Central memory CD8-positive, alpha-beta T cell (primary cell): Measurements from ENCODE around the gene PRPF6.
A peak's percentile ranks its signal among the peaks of the same experiment; 100 is the strongest.

Experiments
- ATAC-seq: fragments of 150-1000 bp; cut with Tn5 transposase; replicated peaks from 2 replicates; pipeline ENCODE4 v1.10.0; 2022; ENCODE audit warnings: mild to moderate bottlenecking, moderate FRiP score, moderate number of reproducible peaks; ENCODE audit not compliant: poor library complexity, severe bottlenecking; ENCODE audit errors: extremely low read depth
- DNase-seq, 2 donors: peaks; one replicate each; pipeline ENCODE4 v3.0.0; 2021; ENCODE audit warnings: low spot score in 2 of 2
- H3K27ac Mint-ChIP-seq: one replicate; pipeline ENCODE4 v1.8.0; 2022; ENCODE audit warnings: low read depth, mild to moderate bottlenecking, moderate library complexity, mixed read lengths
- H3K27me3 Mint-ChIP-seq: one replicate; pipeline ENCODE4 v1.8.0; 2022; ENCODE audit warnings: mixed read lengths
- H3K36me3 Mint-ChIP-seq: one replicate; pipeline ENCODE4 v1.8.0; 2022; ENCODE audit warnings: mild to moderate bottlenecking, moderate library complexity, mixed read lengths; ENCODE audit not compliant: insufficient read depth
- H3K4me1 Mint-ChIP-seq: one replicate; pipeline ENCODE4 v1.8.0; 2022; ENCODE audit warnings: mixed read lengths
- H3K4me3 Mint-ChIP-seq: one replicate; pipeline ENCODE4 v1.8.0; 2022; ENCODE audit warnings: mild to moderate bottlenecking, moderate library complexity, mixed read lengths
- H3K9me3 Mint-ChIP-seq: one replicate; pipeline ENCODE4 v1.8.0; 2022; ENCODE audit warnings: mixed read lengths

The PRPF6 gene

GRCh38 chr20:63980806-63981728, at the start of gene PRPF6:
Gene PRPF6 (plus strand): TSS chr20:63981132. CDS start chr20:63981246, 114 bp downstream.
- H3K9me3 Mint-ChIP-seq, result no peaks in the 10 kb centered on the region
- H3K27ac Mint-ChIP-seq, result peak within 1 kb of the TSS; percentile 95
- H3K36me3 Mint-ChIP-seq, result peaks cover 65% of the 10 kb centered on the region
- peak; percentile 68 for ATAC-seq
- peak within 1 kb of the TSS; percentile 94 for H3K4me3 Mint-ChIP-seq
- peaks cover 66% of the 10 kb centered on the region for H3K4me1 Mint-ChIP-seq
- peak; percentile 82 to 90 for DNase-seq
- H3K27me3 Mint-ChIP-seq, result no peaks in the 10 kb centered on the region

- Mint-ChIP-seq H3K9me3 (no peaks in the 10 kb centered on the region), H3K27me3 (no peaks in the 10 kb centered on the region), H3K4me1 (peaks cover 12% of the 10 kb centered on the region), H3K4me3 (no peak overlapping the region), H3K27ac (no peak overlapping the region), H3K36me3 (peaks cover 44% of the 10 kb centered on the region)
- ATAC-seq (no peak), DNase-seq (no peak)
Measured at GRCh38 chr20:63931735-63932134, 49.2 kb upstream of the PRPF6 start.

- Mint-ChIP-seq H3K4me1 (peaks cover 8% of the 10 kb centered on the region), H3K27ac (no peak overlapping the region), H3K4me3 (no peak overlapping the region), H3K9me3 (no peaks in the 10 kb centered on the region), H3K27me3 (no peaks in the 10 kb centered on the region), H3K36me3 (peaks cover 41% of the 10 kb centered on the region)
- no peak for DNase-seq
- no peak for ATAC-seq
Measured at GRCh38 chr20:63932606-63933160, 48.2 kb upstream of the PRPF6 start.

GRCh38 chr20:63933646-63934045, 47.3 kb upstream of the PRPF6 start:
- ATAC-seq (no peak), DNase-seq (no peak)
- Mint-ChIP-seq H3K4me1 (peaks cover 8% of the 10 kb centered on the region), H3K9me3 (no peaks in the 10 kb centered on the region), H3K4me3 (no peak overlapping the region), H3K27me3 (no peaks in the 10 kb centered on the region), H3K36me3 (peaks cover 34% of the 10 kb centered on the region), H3K27ac (no peak overlapping the region)

- Mint-ChIP-seq H3K4me1 (peaks cover 8% of the 10 kb centered on the region), H3K36me3 (peaks cover 28% of the 10 kb centered on the region), H3K27me3 (no peaks in the 10 kb centered on the region), H3K27ac (no peak overlapping the region), H3K9me3 (no peaks in the 10 kb centered on the region), H3K4me3 (no peak overlapping the region)
- DNase-seq, result no peak
- ATAC-seq, result no peak
Measured at GRCh38 chr20:63934271-63935068, 46.5 kb upstream of the PRPF6 start.

GRCh38 chr20:63935447-63935846, 45.5 kb upstream of the PRPF6 start:
- Mint-ChIP-seq H3K4me3 (no peak overlapping the region), H3K4me1 (peaks cover 8% of the 10 kb centered on the region), H3K9me3 (no peaks in the 10 kb centered on the region), H3K36me3 (peaks cover 24% of the 10 kb centered on the region), H3K27me3 (no peaks in the 10 kb centered on the region), H3K27ac (no peak overlapping the region)
- ATAC-seq, result no peak
- DNase-seq, result no peak

GRCh38 chr20:63937596-63937995, 43.3 kb upstream of the PRPF6 start:
- H3K36me3 Mint-ChIP-seq, result peaks cover 30% of the 10 kb centered on the region
- no peak overlapping the region for H3K4me3 Mint-ChIP-seq
- no peaks in the 10 kb centered on the region for H3K9me3 Mint-ChIP-seq

GRCh38 chr20:63939061-63939935, 41.6 kb upstream of the PRPF6 start:
- peaks cover 35% of the 10 kb centered on the region for H3K36me3 Mint-ChIP-seq
- H3K27ac Mint-ChIP-seq, result no peak overlapping the region
- peaks cover 26% of the 10 kb centered on the region for H3K4me1 Mint-ChIP-seq
- H3K4me3 Mint-ChIP-seq, result no peak overlapping the region
- DNase-seq (no peak), ATAC-seq (no peak)
- H3K27me3 Mint-ChIP-seq, result no peaks in the 10 kb centered on the region
- H3K9me3 Mint-ChIP-seq, result no peaks in the 10 kb centered on the region

More at GRCh38 chr20:63937596-63937995, 43.3 kb upstream of the PRPF6 start:
- ATAC-seq (no peak), DNase-seq (no peak)
- H3K27me3 Mint-ChIP-seq, result no peaks in the 10 kb centered on the region
- peaks cover 26% of the 10 kb centered on the region for H3K4me1 Mint-ChIP-seq
- H3K27ac Mint-ChIP-seq, result no peak overlapping the region

GRCh38 chr20:63940071-63940471, 40.9 kb upstream of the PRPF6 start:
- ATAC-seq (no peak), DNase-seq (no peak)
- Mint-ChIP-seq H3K27ac (no peak overlapping the region), H3K36me3 (peaks cover 33% of the 10 kb centered on the region), H3K27me3 (no peaks in the 10 kb centered on the region), H3K9me3 (no peaks in the 10 kb centered on the region), H3K4me1 (peaks cover 19% of the 10 kb centered on the region), H3K4me3 (no peak overlapping the region)

GRCh38 chr20:63940472-63941266, 40.3 kb upstream of the PRPF6 start:
- no peaks in the 10 kb centered on the region for H3K9me3 Mint-ChIP-seq
- peaks cover 33% of the 10 kb centered on the region for H3K36me3 Mint-ChIP-seq
- no peak overlapping the region for H3K27ac Mint-ChIP-seq
- peak overlapping the region; percentile 43 for H3K4me3 Mint-ChIP-seq
- DNase-seq (peak in 1 of 2 donors; percentile 14), ATAC-seq (no peak)
- peaks cover 20% of the 10 kb centered on the region for H3K4me1 Mint-ChIP-seq
- H3K27me3 Mint-ChIP-seq, result no peaks in the 10 kb centered on the region

GRCh38 chr20:63941282-63942081, 39.5 kb upstream of the PRPF6 start:
- peak; percentile 84 for ATAC-seq
- Mint-ChIP-seq H3K36me3 (peaks cover 28% of the 10 kb centered on the region), H3K9me3 (no peaks in the 10 kb centered on the region), H3K27me3 (no peaks in the 10 kb centered on the region), H3K4me3 (peak overlapping the region; percentile 43), H3K27ac (peak overlapping the region; percentile 73), H3K4me1 (peaks cover 23% of the 10 kb centered on the region)
- peak; percentile 43 to 74 for DNase-seq
